Measurements from ENCODE around the gene OMA1.

Gene OMA1

GRCh38 chr1:58441699-58442098 lies 104.8 kb downstream of the OMA1 start:
- no peak for DNase-seq (ENCODE audit: low read depth)
- no peak for TF ChIP-seq CTCF (IDR thresholded peaks at IDR 0.05; ENCODE audit: insufficient read depth, low read depth, low read length, missing control alignments)
- H3K4me3 ChIP-seq (ENCODE audit: low read length), result no peak overlapping the region

- no peak for TF ChIP-seq CTCF (IDR thresholded peaks at IDR 0.05; ENCODE audit: insufficient read depth, low read depth, low read length, missing control alignments)
- DNase-seq (ENCODE audit: low read depth), result no peak
- H3K4me3 ChIP-seq (ENCODE audit: low read length), result no peak overlapping the region
Measured at GRCh38 chr1:58440696-58441095, 105.8 kb downstream of the OMA1 start.

GRCh38 chr1:58439946-58440345 lies 106.6 kb downstream of the OMA1 start:
- DNase-seq (ENCODE audit: low read depth), result no peak
- H3K4me3 ChIP-seq (ENCODE audit: low read length), result no peak overlapping the region

GRCh38 chr1:58438468-58438867 lies 108.1 kb downstream of the OMA1 start:
- DNase-seq (ENCODE audit: low read depth), result no peak
- no peak for TF ChIP-seq CTCF (IDR thresholded peaks at IDR 0.05; ENCODE audit: insufficient read depth, low read depth, low read length, missing control alignments)
- no peak overlapping the region for H3K4me3 ChIP-seq (ENCODE audit: low read length)

More at GRCh38 chr1:58439946-58440345, 106.6 kb downstream of the OMA1 start:
- TF ChIP-seq CTCF (IDR thresholded peaks at IDR 0.05; ENCODE audit: insufficient read depth, low read depth, low read length, missing control alignments), result no peak

GRCh38 chr1:58437623-58438022 lies 108.9 kb downstream of the OMA1 start:
- no peak for DNase-seq (ENCODE audit: low read depth)
- no peak for TF ChIP-seq CTCF (IDR thresholded peaks at IDR 0.05; ENCODE audit: insufficient read depth, low read depth, low read length, missing control alignments)

GRCh38 chr1:58436615-58437297 lies 109.8 kb downstream of the OMA1 start:
- no peak for TF ChIP-seq CTCF (IDR thresholded peaks at IDR 0.05; ENCODE audit: insufficient read depth, low read depth, low read length, missing control alignments)
- H3K4me3 ChIP-seq (ENCODE audit: low read length), result no peak overlapping the region
- no peak for DNase-seq (ENCODE audit: low read depth)

More at GRCh38 chr1:58437623-58438022, 108.9 kb downstream of the OMA1 start:
- no peak overlapping the region for H3K4me3 ChIP-seq (ENCODE audit: low read length)

- no peak for DNase-seq (ENCODE audit: low read depth)
- no peak overlapping the region for H3K4me3 ChIP-seq (ENCODE audit: low read length)
- no peak for TF ChIP-seq CTCF (IDR thresholded peaks at IDR 0.05; ENCODE audit: insufficient read depth, low read depth, low read length, missing control alignments)
Measured at GRCh38 chr1:58435376-58435775, 111.2 kb downstream of the OMA1 start.

Data from epithelial cell of esophagus (primary cell).